Measurements from ENCODE around the gene CTNND2.

Gene CTNND2

DNA sequence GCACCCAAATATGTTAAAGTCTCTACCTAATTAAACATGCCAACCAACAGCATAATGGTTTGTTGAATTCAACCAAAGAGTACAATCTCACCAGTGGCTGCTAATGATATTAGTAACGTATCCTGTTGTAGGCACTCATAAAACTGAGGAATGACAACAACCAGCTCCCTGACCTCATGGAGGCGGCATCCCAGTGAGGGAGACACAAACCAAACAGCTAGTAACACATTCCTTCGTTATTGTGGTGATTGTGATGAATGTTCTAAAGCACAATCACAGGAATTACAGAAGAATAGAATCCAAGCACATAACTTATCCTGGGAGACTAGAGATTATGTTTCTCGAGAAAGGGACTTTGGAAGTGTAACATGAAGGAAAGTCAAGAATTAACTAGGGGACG, 224.6 kb downstream of the CTNND2 start:
- H3K4me1 ChIP-seq = peaks cover 0 to 18% (median 7%) of the 10 kb centered on the region in 10 experiments; a peak in 18 of 20 replicates
- H4K20me1 ChIP-seq = no peaks in the 10 kb centered on the region
- no peak overlapping the region for H3K27ac ChIP-seq
- no peaks in the 10 kb centered on the region for H3K27me3 ChIP-seq
- no peak overlapping the region for H3K4me3 ChIP-seq
- H3K4me2 ChIP-seq = no peak overlapping the region
- no peak overlapping the region for H3K9ac ChIP-seq
- H3K9me3 ChIP-seq (replicated peaks in 1 of 11) = no peaks in the 10 kb centered on the region; a peak in 2 of 22 replicates
- TF ChIP-seq Cebpa-rat (IDR thresholded peaks at IDR 0.05) = no peak
- no peaks in the 10 kb centered on the region for H3K36me3 ChIP-seq

DNA sequence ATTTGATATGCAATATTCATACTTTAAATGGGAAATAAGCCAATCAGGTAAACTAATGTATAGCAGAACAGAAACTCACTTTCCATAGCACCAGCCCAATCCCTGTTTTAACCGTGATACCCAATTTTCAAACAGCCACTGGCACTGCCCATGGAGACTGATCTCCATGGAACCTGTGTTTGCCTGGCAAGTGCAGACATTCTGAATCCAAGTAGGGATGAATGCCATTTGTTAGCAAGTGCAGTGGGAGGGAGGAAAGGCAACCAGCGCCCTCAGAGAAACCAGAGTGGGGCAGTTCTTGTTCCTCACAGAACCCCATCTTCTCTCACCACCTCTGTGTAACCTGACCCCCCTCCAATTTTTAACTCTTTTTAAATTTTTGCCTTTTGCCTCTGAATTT, 229.1 kb downstream of the CTNND2 start:
- Histone ChIP-seq H3K4me2 (no peak overlapping the region), H3K4me1 (peaks cover 0 to 9% (median 0%) of the 10 kb centered on the region in 10 experiments; a peak in 5 of 20 replicates), H3K27ac (no peak overlapping the region), H3K9ac (no peak overlapping the region), H3K36me3 (no peaks in the 10 kb centered on the region), H3K27me3 (no peaks in the 10 kb centered on the region), H3K9me3 (replicated peaks in 1 of 11) (peaks cover 0 to 7% (median 0%) of the 10 kb centered on the region in 11 experiments; a peak in 4 of 22 replicates), H3K4me3 (no peak overlapping the region), H4K20me1 (no peaks in the 10 kb centered on the region)
- no peak for TF ChIP-seq Cebpa-rat (IDR thresholded peaks at IDR 0.05)

DNA sequence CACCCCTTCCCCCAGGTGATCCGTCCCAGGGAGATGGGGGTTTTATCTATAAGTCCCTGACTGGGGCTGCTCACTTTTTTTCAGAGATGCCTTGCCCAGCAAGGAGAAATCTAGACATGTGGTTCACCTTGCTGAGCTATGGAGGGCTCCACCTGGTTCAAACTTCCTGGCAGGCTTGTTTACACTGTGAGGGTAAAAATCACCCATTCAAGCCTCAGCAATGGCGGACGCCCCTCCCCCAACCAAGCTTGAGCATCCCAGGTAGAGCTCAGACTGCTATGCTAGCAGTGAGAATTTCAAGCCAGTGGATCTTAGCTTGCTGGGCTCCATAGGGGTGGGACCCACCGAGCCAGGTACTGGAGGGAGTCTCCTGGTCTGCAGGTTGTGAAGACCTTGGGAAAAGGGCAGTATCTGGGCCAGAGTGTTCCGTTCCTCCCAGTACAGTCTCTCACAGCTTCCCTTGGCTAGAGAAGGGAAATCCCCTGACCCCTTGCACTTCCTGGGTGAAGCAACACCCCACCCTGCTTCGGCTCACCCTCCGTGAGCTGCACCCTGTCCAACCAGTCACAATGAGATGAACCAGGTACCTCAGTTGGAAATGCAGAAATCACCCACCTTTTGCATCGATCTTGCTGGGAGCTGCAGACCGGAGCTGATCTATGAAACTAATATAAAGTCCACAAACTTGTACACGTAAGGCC, 231.7 kb downstream of the CTNND2 start:
- Histone ChIP-seq H3K9ac (no peak overlapping the region), H3K27ac (no peak overlapping the region), H3K9me3 (replicated peaks in 1 of 11) (peaks cover 0 to 12% (median 0%) of the 10 kb centered on the region in 11 experiments; a peak in 4 of 22 replicates), H4K20me1 (no peaks in the 10 kb centered on the region), H3K4me2 (peak overlapping the region in 3 of 11 experiments; percentile 43 to 47 (median 47); a peak in 6 of 22 replicates), H3K4me1 (peaks cover 0 to 9% (median 0%) of the 10 kb centered on the region in 10 experiments; a peak in 5 of 20 replicates), H3K4me3 (no peak overlapping the region), H3K36me3 (no peaks in the 10 kb centered on the region), H3K27me3 (no peaks in the 10 kb centered on the region)
- no peak for TF ChIP-seq Cebpa-rat (IDR thresholded peaks at IDR 0.05)

DNA sequence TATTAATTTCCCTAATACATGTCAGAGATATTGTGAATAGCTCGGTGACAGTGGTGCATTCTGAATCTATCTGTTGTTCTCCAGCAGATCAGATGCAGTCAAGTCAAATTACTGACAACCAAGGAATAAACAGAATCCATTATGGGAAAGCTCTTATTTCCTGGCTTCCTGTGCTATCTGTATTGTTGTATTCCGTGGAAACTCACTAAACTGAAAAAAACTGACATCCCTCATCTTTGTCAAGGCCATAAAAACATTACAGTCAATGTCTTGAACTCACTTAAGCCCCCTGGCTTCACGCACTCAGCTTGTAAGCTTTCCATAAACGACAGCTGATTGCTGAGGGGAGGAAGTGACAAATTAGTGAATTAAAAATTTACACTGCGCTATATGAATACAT, 245.9 kb downstream of the CTNND2 start:
- Histone ChIP-seq H3K27me3 (no peaks in the 10 kb centered on the region), H3K36me3 (no peaks in the 10 kb centered on the region), H3K4me3 (no peak overlapping the region), H3K9ac (no peak overlapping the region), H3K4me1 (no peaks in the 10 kb centered on the region), H4K20me1 (no peaks in the 10 kb centered on the region), H3K9me3 (replicated peaks in 1 of 11) (no peaks in the 10 kb centered on the region), H3K4me2 (no peak overlapping the region), H3K27ac (no peak overlapping the region)
- TF ChIP-seq Cebpa-rat (IDR thresholded peaks at IDR 0.05) = no peak

DNA sequence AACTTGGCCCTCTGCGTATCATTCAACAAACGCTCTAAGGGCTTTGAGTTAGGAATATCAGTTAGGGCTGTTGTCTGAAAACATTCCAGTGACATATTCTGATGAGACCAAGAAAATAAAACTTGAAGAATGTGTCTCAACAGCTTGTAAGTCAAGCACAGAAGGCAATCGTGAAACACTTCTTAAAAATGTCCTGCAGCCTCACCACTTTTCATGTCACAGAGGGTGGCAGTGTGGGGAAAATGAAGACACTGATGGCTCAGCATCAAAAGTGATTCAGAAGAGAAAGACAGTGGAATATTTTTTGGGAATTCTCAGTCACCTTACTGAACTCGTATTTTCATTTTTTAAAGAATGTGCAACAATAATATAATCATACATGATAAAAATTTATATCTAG, 247.3 kb downstream of the CTNND2 start:
- Histone ChIP-seq H3K36me3 (no peaks in the 10 kb centered on the region), H4K20me1 (no peaks in the 10 kb centered on the region), H3K9ac (no peak overlapping the region), H3K4me3 (no peak overlapping the region), H3K4me1 (no peaks in the 10 kb centered on the region), H3K4me2 (no peak overlapping the region), H3K27ac (no peak overlapping the region), H3K9me3 (replicated peaks in 1 of 11) (no peaks in the 10 kb centered on the region), H3K27me3 (no peaks in the 10 kb centered on the region)
- no peak for TF ChIP-seq Cebpa-rat (IDR thresholded peaks at IDR 0.05)

DNA sequence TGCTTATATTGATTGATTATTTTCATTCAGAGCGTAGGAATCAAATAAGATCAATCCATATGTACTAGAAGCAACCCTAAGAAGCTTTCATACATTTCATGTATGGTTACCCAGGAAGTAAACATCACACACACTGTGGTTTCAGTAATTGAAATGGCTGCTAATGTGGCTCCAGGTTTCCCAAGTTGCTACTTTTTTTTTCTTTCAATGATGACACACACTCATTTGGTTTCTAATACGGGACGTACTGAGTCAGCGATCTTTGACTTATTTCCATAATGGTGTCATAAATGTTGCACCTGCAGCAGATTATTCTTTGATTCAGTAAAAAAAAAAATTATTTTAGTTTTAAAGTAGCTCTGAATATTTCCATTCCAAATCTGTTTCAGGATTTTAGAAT, 248.6 kb downstream of the CTNND2 start:
- no peak overlapping the region for H3K9ac ChIP-seq
- no peak for TF ChIP-seq Cebpa-rat (IDR thresholded peaks at IDR 0.05)
- H3K4me2 ChIP-seq = no peak overlapping the region
- no peaks in the 10 kb centered on the region for H3K4me1 ChIP-seq
- H3K36me3 ChIP-seq = no peaks in the 10 kb centered on the region
- H3K27me3 ChIP-seq = no peaks in the 10 kb centered on the region
- H3K4me3 ChIP-seq = no peak overlapping the region
- H4K20me1 ChIP-seq = no peaks in the 10 kb centered on the region
- H3K27ac ChIP-seq = no peak overlapping the region
- 0 out of 22 replicates have a peak, but pooled peaks cover 0 to 3% (median 0%) of the 10 kb centered on the region in 11 experiments for H3K9me3 ChIP-seq (replicated peaks in 1 of 11)

DNA sequence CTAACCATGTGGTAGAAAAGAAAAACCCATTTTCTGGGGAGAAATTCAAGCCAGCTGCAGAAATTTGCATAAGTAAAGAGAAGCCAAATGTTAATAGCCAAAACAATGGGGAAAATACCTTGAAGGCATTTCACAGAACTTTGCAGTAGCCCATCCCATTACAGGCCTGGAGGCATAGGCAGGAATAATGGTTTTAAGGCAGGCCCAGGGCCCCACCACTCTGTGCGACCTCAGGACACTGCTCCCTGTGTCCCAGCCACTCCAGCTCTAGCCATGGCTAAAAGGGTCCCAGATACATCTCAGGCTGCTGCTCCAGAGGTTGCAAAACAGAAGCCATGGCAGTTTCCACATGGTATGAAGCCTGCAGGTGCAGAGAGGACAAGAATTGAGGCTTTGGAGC, 253.3 kb downstream of the CTNND2 start:
- no peak overlapping the region for H3K27ac ChIP-seq
- no peak for TF ChIP-seq Cebpa-rat (IDR thresholded peaks at IDR 0.05)
- H3K27me3 ChIP-seq = no peaks in the 10 kb centered on the region
- H3K4me2 ChIP-seq = no peak overlapping the region
- 0 out of 22 replicates have a peak, but pooled peaks cover 0 to 4% (median 0%) of the 10 kb centered on the region in 11 experiments for H3K9me3 ChIP-seq (replicated peaks in 1 of 11)
- no peak overlapping the region for H3K9ac ChIP-seq
- H3K36me3 ChIP-seq = no peaks in the 10 kb centered on the region
- no peak overlapping the region for H3K4me3 ChIP-seq
- no peaks in the 10 kb centered on the region for H4K20me1 ChIP-seq
- H3K4me1 ChIP-seq = no peaks in the 10 kb centered on the region

DNA sequence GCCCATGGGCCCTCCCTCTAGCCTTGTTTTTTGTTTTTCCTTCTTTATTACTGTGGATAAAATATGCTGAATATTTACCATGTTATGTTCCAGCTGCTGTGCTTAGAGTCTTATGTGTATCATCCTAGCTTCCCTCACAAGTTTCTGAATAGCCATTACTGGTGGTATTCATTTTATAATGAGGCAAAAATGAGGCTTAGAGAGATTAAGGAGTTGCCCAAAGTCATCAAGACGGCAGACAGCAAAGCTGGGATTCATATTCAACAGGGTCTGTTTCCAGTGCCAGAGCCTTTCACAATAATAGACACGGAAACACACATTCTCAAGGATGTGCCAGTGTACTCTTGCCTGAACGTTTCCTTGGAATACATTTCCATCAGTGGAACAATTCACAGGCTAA, 258.1 kb downstream of the CTNND2 start:
- 0 out of 22 replicates have a peak, but pooled peaks cover 0 to 4% (median 0%) of the 10 kb centered on the region in 11 experiments for H3K9me3 ChIP-seq (replicated peaks in 1 of 11)
- peaks cover 0 to 5% (median 0%) of the 10 kb centered on the region in 10 experiments; a peak in 5 of 20 replicates for H3K4me1 ChIP-seq
- TF ChIP-seq Cebpa-rat (IDR thresholded peaks at IDR 0.05) = no peak
- H3K27ac ChIP-seq = no peak overlapping the region
- H3K27me3 ChIP-seq = no peaks in the 10 kb centered on the region
- no peak overlapping the region for H3K4me3 ChIP-seq
- no peak overlapping the region for H3K4me2 ChIP-seq
- H3K9ac ChIP-seq = no peak overlapping the region
- no peaks in the 10 kb centered on the region for H4K20me1 ChIP-seq
- H3K36me3 ChIP-seq = no peaks in the 10 kb centered on the region

DNA sequence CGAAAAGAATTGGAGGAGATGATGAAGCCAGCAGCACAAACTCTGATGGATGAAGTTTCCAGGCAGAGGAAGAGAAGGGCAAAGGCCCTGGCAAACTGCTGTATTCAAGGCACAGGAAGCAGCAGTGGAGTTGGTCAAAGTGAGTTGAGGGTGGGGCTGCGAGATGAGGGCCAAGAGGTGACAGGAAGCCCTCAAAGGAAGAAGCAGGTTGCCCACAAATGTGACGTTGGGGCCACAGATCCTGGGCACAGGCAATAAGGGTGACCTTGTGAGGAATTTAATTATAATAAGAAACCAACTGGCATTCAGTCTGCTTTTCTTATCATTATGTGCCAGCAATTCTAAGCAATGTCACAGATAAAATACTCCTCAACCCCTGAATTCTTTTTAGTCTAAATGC, 261.8 kb downstream of the CTNND2 start:
- no peak for TF ChIP-seq Cebpa-rat (IDR thresholded peaks at IDR 0.05)
- peaks cover 0 to 5% (median 0%) of the 10 kb centered on the region in 10 experiments; a peak in 5 of 20 replicates for H3K4me1 ChIP-seq
- H4K20me1 ChIP-seq = no peaks in the 10 kb centered on the region

More for the DNA sequence above, 261.8 kb downstream of the CTNND2 start:
- H3K9me3 ChIP-seq (replicated peaks in 1 of 11) = no peaks in the 10 kb centered on the region
- no peak overlapping the region for H3K4me3 ChIP-seq
- H3K9ac ChIP-seq = no peak overlapping the region
- no peak overlapping the region for H3K4me2 ChIP-seq
- no peak overlapping the region for H3K27ac ChIP-seq
- no peaks in the 10 kb centered on the region for H3K27me3 ChIP-seq
- no peaks in the 10 kb centered on the region for H3K36me3 ChIP-seq
